ENCODE results near the gene ARID2. TPM values are rescaled to one million over a fixed set of nuclear protein-coding genes. Genes with fewer than 3 reads are reported as not detected.

The ARID2 gene
- total and polyA plus RNA-seq, 2 experiments from 2014 or later = 11.7 to 12.1 TPM

DNA sequence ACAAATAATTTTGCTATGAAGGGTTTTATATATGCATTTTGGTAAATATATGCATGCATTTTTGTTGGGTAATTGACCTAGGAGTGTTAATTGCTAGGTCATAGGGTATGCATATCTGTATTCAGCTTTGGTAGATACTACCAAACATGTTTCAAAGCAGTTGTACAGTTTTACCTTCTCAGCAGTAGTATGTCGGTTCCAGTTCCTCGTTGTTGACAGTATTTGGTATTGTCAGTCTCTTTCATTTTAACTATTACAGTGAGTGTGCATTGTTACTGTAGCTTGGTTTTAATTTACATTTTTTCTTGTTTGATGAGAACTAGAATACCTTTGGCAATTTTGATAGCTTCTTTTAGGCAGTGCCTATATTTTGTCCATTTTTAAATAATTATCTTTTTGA is 98.9 kb downstream of the ARID2 start:
- Histone ChIP-seq H3K27me3 (replicated peaks; ENCODE audit: insufficient read depth) (no peaks in the 10 kb centered on the region), H3K4me3 (no peak overlapping the region), H4K20me1 (ENCODE audit: insufficient read depth) (no peaks in the 10 kb centered on the region), H3K9me2 (ENCODE audit: insufficient read depth) (no peaks in the 10 kb centered on the region; the same call in 1 of the 2 replicates), H3K79me2 (ENCODE audit: insufficient read depth) (no peaks in the 10 kb centered on the region), H3F3A (ENCODE audit: insufficient read depth) (no peaks in the 10 kb centered on the region), H2AFZ (no peak overlapping the region), H3K4me2 (ENCODE audit: unreplicated experiment) (no peak overlapping the region), H3K4me1 (ENCODE audit: insufficient read depth) (no peaks in the 10 kb centered on the region), H3K27ac (no peak overlapping the region), H3K9me3 (ENCODE audit: low read depth) (no peaks in the 10 kb centered on the region), H3K9ac (no peak overlapping the region), H3K36me3 (ENCODE audit: low read depth) (peaks cover 6% of the 10 kb centered on the region; the same call in 1 of the 2 replicates)
- no peak for TF ChIP-seq EZH2phosphoT487 (IDR thresholded peaks at IDR 0.05; ENCODE audit: insufficient read depth, low read depth)
- no peak for TF ChIP-seq EZH2 (IDR thresholded peaks at IDR 0.05; ENCODE audit: insufficient read depth, poor library complexity, severe bottlenecking)
- 49 to 68% methylated on average over 2 of the region's 2 CpGs for WGBS, 2 experiments (ENCODE audit: low coverage in 1 of 2, low lambda C conversion rate in 2 of 2, missing lambda C conversion rate in 2 of 2)
- in situ Hi-C loops (cut with MboI) = no loop called here
- DNase-seq = no peak

DNA sequence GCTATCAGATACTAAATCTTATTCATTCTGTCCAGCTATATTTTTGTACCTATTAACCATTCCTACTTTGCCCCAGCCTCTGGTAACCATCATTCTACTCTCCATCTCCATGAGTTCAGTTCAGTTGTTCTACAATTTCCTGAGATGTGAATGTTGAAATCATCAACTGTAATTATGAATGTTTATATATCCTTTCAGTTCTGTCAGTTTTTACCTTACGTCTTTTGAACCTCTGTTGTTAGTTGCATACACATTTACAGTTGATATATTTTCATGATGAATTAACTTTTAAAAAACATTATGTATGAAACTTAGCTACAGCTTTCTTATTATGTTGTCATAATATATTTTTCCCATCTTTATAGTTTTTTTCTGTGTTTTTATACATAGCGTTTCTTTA is 102.1 kb downstream of the ARID2 start:
- no peaks in the 10 kb centered on the region for H3K9me3 ChIP-seq (ENCODE audit: low read depth)
- H3K4me1 ChIP-seq (ENCODE audit: insufficient read depth) = no peaks in the 10 kb centered on the region
- no peak overlapping the region for H3K4me2 ChIP-seq (ENCODE audit: unreplicated experiment)
- no peak overlapping the region for H3K9ac ChIP-seq
- no peak overlapping the region for H3K4me3 ChIP-seq
- WGBS, 2 experiments (ENCODE audit: low coverage in 1 of 2, low lambda C conversion rate in 2 of 2, missing lambda C conversion rate in 2 of 2) = 96 to 100% methylated on average over 2 of the region's 2 CpGs
- H2AFZ ChIP-seq = no peak overlapping the region
- peaks cover under 1% of the 10 kb centered on the region; the same call in 1 of the 2 replicates for H3K36me3 ChIP-seq (ENCODE audit: low read depth)
- H3K9me2 ChIP-seq (ENCODE audit: insufficient read depth) = no peaks in the 10 kb centered on the region; the same call in 1 of the 2 replicates
- in situ Hi-C loops (cut with MboI) = no loop called here
- H3K27ac ChIP-seq = no peak overlapping the region
- TF ChIP-seq EZH2phosphoT487 (IDR thresholded peaks at IDR 0.05; ENCODE audit: insufficient read depth, low read depth) = no peak
- no peak for TF ChIP-seq EZH2 (IDR thresholded peaks at IDR 0.05; ENCODE audit: insufficient read depth, poor library complexity, severe bottlenecking)
- H3K27me3 ChIP-seq (replicated peaks; ENCODE audit: insufficient read depth) = no peaks in the 10 kb centered on the region
- H3K79me2 ChIP-seq (ENCODE audit: insufficient read depth) = 0 out of 2 replicates have a peak, but pooled peaks cover 8% of the 10 kb centered on the region
- H4K20me1 ChIP-seq (ENCODE audit: insufficient read depth) = no peaks in the 10 kb centered on the region
- H3F3A ChIP-seq (ENCODE audit: insufficient read depth) = no peaks in the 10 kb centered on the region
- DNase-seq = no peak

DNA sequence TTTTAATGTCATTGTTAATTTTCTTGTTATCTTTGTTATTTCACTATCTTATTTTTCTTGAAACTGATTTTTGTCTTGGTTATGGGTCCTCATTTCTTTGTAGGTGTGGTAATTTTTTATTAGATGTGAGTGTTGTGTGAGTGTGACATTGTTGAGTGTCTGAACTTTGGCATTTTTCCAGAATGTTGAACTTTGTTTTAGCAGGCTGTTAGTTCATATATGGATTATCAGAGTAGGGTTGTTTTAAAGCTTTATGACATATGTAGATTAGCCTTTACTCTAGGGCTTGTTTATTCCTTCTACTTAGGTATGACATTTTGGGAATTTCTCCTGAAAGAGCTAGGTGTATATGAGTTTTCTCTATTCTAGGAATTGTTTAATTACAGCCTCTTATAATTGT is 103.9 kb downstream of the ARID2 start:
- no peaks in the 10 kb centered on the region; the same call in 1 of the 2 replicates for H3K9me2 ChIP-seq (ENCODE audit: insufficient read depth)
- no peak overlapping the region for H3K27ac ChIP-seq
- H3K4me1 ChIP-seq (ENCODE audit: insufficient read depth) = no peaks in the 10 kb centered on the region
- H3K4me3 ChIP-seq = no peak overlapping the region
- no peaks in the 10 kb centered on the region for H4K20me1 ChIP-seq (ENCODE audit: insufficient read depth)
- no peak overlapping the region for H2AFZ ChIP-seq
- DNase-seq = no peak
- H3K36me3 ChIP-seq (ENCODE audit: low read depth) = peaks cover 13% of the 10 kb centered on the region; the same call in 1 of the 2 replicates
- H3K9ac ChIP-seq = no peak overlapping the region
- no peak overlapping the region for H3K4me2 ChIP-seq (ENCODE audit: unreplicated experiment)
- in situ Hi-C loops (cut with MboI) = no loop called here
- 0 out of 2 replicates have a peak, but pooled peaks cover 8% of the 10 kb centered on the region for H3K79me2 ChIP-seq (ENCODE audit: insufficient read depth)
- H3K9me3 ChIP-seq (ENCODE audit: low read depth) = no peaks in the 10 kb centered on the region
- no peaks in the 10 kb centered on the region for H3F3A ChIP-seq (ENCODE audit: insufficient read depth)
- H3K27me3 ChIP-seq (replicated peaks; ENCODE audit: insufficient read depth) = no peaks in the 10 kb centered on the region
- TF ChIP-seq EZH2phosphoT487 (IDR thresholded peaks at IDR 0.05; ENCODE audit: insufficient read depth, low read depth) (no peak), EZH2 (IDR thresholded peaks at IDR 0.05; ENCODE audit: insufficient read depth, poor library complexity, severe bottlenecking) (no peak)

GRCh38 chr12:45834809-45835208 is 105.3 kb downstream of the ARID2 start:
- in situ Hi-C loops (cut with MboI) = no loop called here
- no peaks in the 10 kb centered on the region for H3K9me3 ChIP-seq (ENCODE audit: low read depth)
- no peak overlapping the region for H3K4me3 ChIP-seq
- DNase-seq = no peak
- H2AFZ ChIP-seq = no peak overlapping the region
- H3K9me2 ChIP-seq (ENCODE audit: insufficient read depth) = no peaks in the 10 kb centered on the region; the same call in 1 of the 2 replicates
- peaks cover 23% of the 10 kb centered on the region for H3K36me3 ChIP-seq (ENCODE audit: low read depth)
- H4K20me1 ChIP-seq (ENCODE audit: insufficient read depth) = no peaks in the 10 kb centered on the region
- H3K27ac ChIP-seq = no peak overlapping the region
- H3F3A ChIP-seq (ENCODE audit: insufficient read depth) = no peaks in the 10 kb centered on the region
- H3K4me1 ChIP-seq (ENCODE audit: insufficient read depth) = no peaks in the 10 kb centered on the region
- H3K79me2 ChIP-seq (ENCODE audit: insufficient read depth) = 0 out of 2 replicates have a peak, but pooled peaks cover 8% of the 10 kb centered on the region
- 96 to 100% methylated on average over 1 of the region's 1 CpG for WGBS, 2 experiments (ENCODE audit: low coverage in 1 of 2, low lambda C conversion rate in 2 of 2, missing lambda C conversion rate in 2 of 2)
- TF ChIP-seq EZH2 (IDR thresholded peaks at IDR 0.05; ENCODE audit: insufficient read depth, poor library complexity, severe bottlenecking) = no peak
- no peak for TF ChIP-seq EZH2phosphoT487 (IDR thresholded peaks at IDR 0.05; ENCODE audit: insufficient read depth, low read depth)
- H3K9ac ChIP-seq = no peak overlapping the region
- no peak overlapping the region for H3K4me2 ChIP-seq (ENCODE audit: unreplicated experiment)
- H3K27me3 ChIP-seq (replicated peaks; ENCODE audit: insufficient read depth) = no peaks in the 10 kb centered on the region

DNA sequence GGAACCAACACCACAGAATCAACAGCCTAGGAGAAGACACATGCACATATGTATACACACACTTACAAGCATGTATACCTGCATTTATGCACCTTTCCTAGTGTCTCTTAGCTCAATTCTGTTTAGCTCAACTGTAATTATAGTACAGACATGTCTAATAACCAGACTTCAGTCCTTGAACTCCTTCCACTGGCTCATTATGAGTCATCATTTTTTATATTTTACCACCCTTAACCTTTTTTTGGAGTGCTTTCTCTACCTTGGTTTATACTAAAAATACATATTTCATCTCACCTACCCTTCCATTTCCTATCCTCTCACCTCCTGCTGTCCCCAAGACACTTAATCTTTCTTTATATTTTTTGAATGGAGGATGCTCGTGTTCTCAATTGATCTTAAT is 110.4 kb downstream of the ARID2 start:
- H3K4me1 ChIP-seq (ENCODE audit: insufficient read depth) = no peaks in the 10 kb centered on the region
- H3K9ac ChIP-seq = no peak overlapping the region
- in situ Hi-C loops (cut with MboI) = no loop called here
- H3K27ac ChIP-seq = no peak overlapping the region
- no peak overlapping the region for H2AFZ ChIP-seq
- H3K27me3 ChIP-seq (replicated peaks; ENCODE audit: insufficient read depth) = no peaks in the 10 kb centered on the region
- H3K79me2 ChIP-seq (ENCODE audit: insufficient read depth) = 0 out of 2 replicates have a peak, but pooled peaks cover 6% of the 10 kb centered on the region
- H3K9me2 ChIP-seq (ENCODE audit: insufficient read depth) = no peaks in the 10 kb centered on the region
- H3K4me2 ChIP-seq (ENCODE audit: unreplicated experiment) = no peak overlapping the region
- peak; percentile 2 for DNase-seq
- H3F3A ChIP-seq (ENCODE audit: insufficient read depth) = no peaks in the 10 kb centered on the region
- no peak for TF ChIP-seq EZH2phosphoT487 (IDR thresholded peaks at IDR 0.05; ENCODE audit: insufficient read depth, low read depth)
- TF ChIP-seq EZH2 (IDR thresholded peaks at IDR 0.05; ENCODE audit: insufficient read depth, poor library complexity, severe bottlenecking) = no peak
- H3K4me3 ChIP-seq = no peak overlapping the region
- 94 to 100% methylated on average over 1 of the region's 1 CpG for WGBS, 2 experiments (ENCODE audit: low coverage in 1 of 2, low lambda C conversion rate in 2 of 2, missing lambda C conversion rate in 2 of 2)
- H3K36me3 ChIP-seq (ENCODE audit: low read depth) = peaks cover 26% of the 10 kb centered on the region
- no peaks in the 10 kb centered on the region for H3K9me3 ChIP-seq (ENCODE audit: low read depth)
- H4K20me1 ChIP-seq (ENCODE audit: insufficient read depth) = no peaks in the 10 kb centered on the region

All from GM23248 (cell line).